Heart right ventricle (tissue), 16 donors: ENCODE results near the gene LRP1B. TPM values are rescaled to one million over a fixed set of nuclear protein-coding genes. Genes with fewer than 3 reads are reported as not detected.

Source experiments
- ATAC-seq, 8 donors: fragments of 200-7000 bp; cut with Tn5 transposase; one replicate each; pipeline ENCODE4 v1.9.1; 2020; ENCODE audit warnings: mild to moderate bottlenecking in 8 of 8, moderate library complexity in 8 of 8, moderate number of reproducible peaks in 1 of 8
- DNase-seq, 2 donors: peaks; one replicate each; pipeline ENCODE4 v3.0.0-alpha.2; 2020
- H3K27ac ChIP-seq, 10 donors: fragments of 200-600 bp; sonication (generic) in 2 of 10; one replicate each; pipeline versions ENCODE4 v1.5.0 to v1.8.0; 2020 to 2022; ENCODE audit warnings: mild to moderate bottlenecking in 3 of 10
- H3K27me3 ChIP-seq, 7 donors: fragments of 200-600 bp; one replicate each; pipeline ENCODE4 v1.8.0; 2021 to 2022; ENCODE audit warnings: mild to moderate bottlenecking in 2 of 7
- H3K36me3 ChIP-seq, 9 donors: fragments of 200-600 bp; sonication (generic) in 1 of 9; one replicate each; pipeline versions ENCODE4 v1.5.0 to v1.8.0; 2020 to 2022; ENCODE audit warnings: mild to moderate bottlenecking in 2 of 9
- H3K4me1 ChIP-seq, 9 donors: fragments of 200-600 bp; sonication (generic) in 1 of 9; one replicate each; pipeline versions ENCODE4 v1.5.0 to v1.8.0; 2020 to 2022; ENCODE audit warnings: mild to moderate bottlenecking in 4 of 9
- H3K4me3 ChIP-seq, 10 donors: fragments of 200-600 bp; sonication (generic) in 2 of 10; one replicate each; pipeline versions ENCODE4 v1.5.0 to v1.8.0; 2020 to 2022; ENCODE audit warnings: mild to moderate bottlenecking in 7 of 10, moderate library complexity in 2 of 10
- H3K9me3 ChIP-seq, 11 donors: fragments of 200-600 bp in 10 of 11; sonication (generic) in 2 of 11; one replicate each; pipeline versions ENCODE4 v1.5.0 to v1.8.0; 2013 to 2022; ENCODE audit warnings: mild to moderate bottlenecking in 2 of 11, control low read depth in 1 of 11, moderate library complexity in 1 of 11
- WGBS, 2 donors: extraction: QIAGEN DNeasy Blood & Tissue Kit; methylation state at CpG; one replicate each; pipeline ENCODE4 v1.1.7; 2013; ENCODE audit warnings: inconsistent platforms in 1 of 2; 5-methylcytosine and 5-hydroxymethylcytosine counted together
- intact Hi-C, 10 donors: fragments of 100-400 bp; cut with DNase I; formaldehyde crosslinking; loops; one replicate each; pipeline versions ENCODE4 v1.11.1 to v1.14.2; 2022
- polyA plus RNA-seq, 2 donors: library from polyadenylated mRNA; stranded (reverse); fragments of 200-250 nt; gene quantifications; one replicate each; pipeline ENCODE4 v1.2.3, GENCODE V29; 2013
- total RNA-seq, 10 donors: library from RNA; stranded (reverse); fragmentation: NEBNext Ultra II Directional in 3 of 10; extraction: Animal tissue kit (Norgen Biotek cat#: 25700) in 3 of 10; gene quantifications; one replicate each; pipeline versions ENCODE4 v1.2.1 to v1.2.4, GENCODE V29; 2021 to 2023
- TF ChIP-seq, protein P1 (sequence below), 9 donors: fragments of 200-600 bp; sonication (generic) in 2 of 9; IDR thresholded peaks; one replicate each; pipeline versions ENCODE4 v1.5.0 to v1.8.0; 2021 to 2022; ENCODE audit warnings: antibody characterized with exemption in 9 of 9, mild to moderate bottlenecking in 5 of 9, moderate library complexity in 1 of 9
- donor health status: Arrhythmogenic right ventricular cardiomyopathy.
- donor health status: ischemic (EF 13 %, LVEDD 7.1; RV severe dilation, severe dysfunction).
- donor health status: healthy with polysubstance abuse.
- donor health status: DM: no; HTN: yes; CAD: no.
- donor health status: DM: no; HTN: no; CAD: no.
- donor health status: ischemic (EF 25% LVEDD 6.9; RV normal size, moderate dysfunction).
- donor health status: ischemic (EF 25% LVEDD 5.7; RV mildly dilated, moderate dysfunction).
- donor health status: healthy.
- donor health status: DM: yes; HTN: yes; CAD: no.
- donor health status: Ischemic cardiomyopathy.
- donor health status: ischemic (EF 35%, LVEDD 5.7; RV mildly dilated, moderate dysfunction).
- donor health status: nonischemic (EF 11% LVEDD 7.7; RV severe dilation, severe dysfunction).
- donor health status: DM: yes; HTN: yes; CAD: no.
- donor health status: PGD.
- donor health status: ischemic (EF 29% LVEDD 5.4; RV normal size, mild dysfunction).
- donor health status: nonischemic (EF 23%, LVEDD 6.1; RV moderate dilation, normal function).

LRP1B gene
- total and polyA plus RNA-seq, 12 donors = 0.02 to 0.27 (median 0.14) TPM; not detected in 1

DNA sequence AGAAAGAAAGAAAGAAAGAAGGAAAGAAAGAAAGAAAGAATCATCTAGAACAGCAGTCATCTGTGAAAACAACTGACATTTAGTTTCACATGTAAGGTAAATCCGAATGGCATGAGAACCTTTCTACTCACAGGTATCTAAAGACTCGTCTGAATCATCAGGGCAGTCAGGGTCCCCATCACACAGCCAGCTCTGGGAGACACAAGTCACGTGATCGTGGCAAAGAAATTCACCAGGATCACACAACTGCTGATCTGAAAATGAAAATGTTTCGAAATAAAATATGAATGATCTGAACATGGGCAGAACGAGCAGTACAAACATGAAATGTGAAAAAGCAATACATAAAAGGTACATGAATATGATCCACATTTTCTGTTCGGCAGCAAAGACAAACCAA lies 320.7 kb downstream of the LRP1B start:
- peaks cover 0 to 18% (median 0%) of the 10 kb centered on the region in 11 donors for H3K9me3 ChIP-seq
- WGBS, 2 donors = 71 to 79% methylated on average over 7 of the region's 7 CpGs
- H3K27me3 ChIP-seq = no peaks in the 10 kb centered on the region
- H3K4me3 ChIP-seq = no peak overlapping the region
- no peak overlapping the region for H3K27ac ChIP-seq
- H3K36me3 ChIP-seq = no peaks in the 10 kb centered on the region
- H3K4me1 ChIP-seq = no peaks in the 10 kb centered on the region
- ATAC-seq (no peak), DNase-seq (no peak)
- TF ChIP-seq, protein P1, sequence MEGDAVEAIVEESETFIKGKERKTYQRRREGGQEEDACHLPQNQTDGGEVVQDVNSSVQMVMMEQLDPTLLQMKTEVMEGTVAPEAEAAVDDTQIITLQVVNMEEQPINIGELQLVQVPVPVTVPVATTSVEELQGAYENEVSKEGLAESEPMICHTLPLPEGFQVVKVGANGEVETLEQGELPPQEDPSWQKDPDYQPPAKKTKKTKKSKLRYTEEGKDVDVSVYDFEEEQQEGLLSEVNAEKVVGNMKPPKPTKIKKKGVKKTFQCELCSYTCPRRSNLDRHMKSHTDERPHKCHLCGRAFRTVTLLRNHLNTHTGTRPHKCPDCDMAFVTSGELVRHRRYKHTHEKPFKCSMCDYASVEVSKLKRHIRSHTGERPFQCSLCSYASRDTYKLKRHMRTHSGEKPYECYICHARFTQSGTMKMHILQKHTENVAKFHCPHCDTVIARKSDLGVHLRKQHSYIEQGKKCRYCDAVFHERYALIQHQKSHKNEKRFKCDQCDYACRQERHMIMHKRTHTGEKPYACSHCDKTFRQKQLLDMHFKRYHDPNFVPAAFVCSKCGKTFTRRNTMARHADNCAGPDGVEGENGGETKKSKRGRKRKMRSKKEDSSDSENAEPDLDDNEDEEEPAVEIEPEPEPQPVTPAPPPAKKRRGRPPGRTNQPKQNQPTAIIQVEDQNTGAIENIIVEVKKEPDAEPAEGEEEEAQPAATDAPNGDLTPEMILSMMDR (IDR thresholded peaks at IDR 0.05) = no peak
- intact Hi-C loops = no loop called here

DNA sequence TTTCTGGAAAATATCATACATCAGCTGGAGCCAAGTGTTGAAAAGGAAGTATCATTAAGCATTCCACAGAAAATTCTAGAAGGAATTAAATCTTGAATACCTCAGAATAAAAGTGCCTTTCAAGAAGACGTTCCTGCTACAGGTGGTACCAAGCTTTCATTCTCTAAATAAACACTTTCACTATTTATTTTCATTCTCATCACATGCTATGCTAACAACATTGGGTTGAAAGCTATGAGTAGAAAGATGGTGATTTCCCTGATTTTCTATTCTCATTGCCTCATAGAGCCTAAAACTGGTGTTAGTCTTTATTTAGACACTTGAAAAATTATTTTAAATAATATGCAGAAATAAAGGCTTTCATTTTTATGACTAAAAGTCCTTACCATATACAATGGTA lies 324.7 kb downstream of the LRP1B start:
- intact Hi-C loops = no loop called here
- Histone ChIP-seq H3K9me3 (no peaks in the 10 kb centered on the region), H3K4me1 (no peaks in the 10 kb centered on the region), H3K27ac (no peak overlapping the region), H3K27me3 (no peaks in the 10 kb centered on the region), H3K36me3 (no peaks in the 10 kb centered on the region), H3K4me3 (no peak overlapping the region)
- TF ChIP-seq, protein P1 (IDR thresholded peaks at IDR 0.05) = no peak
- WGBS, 2 donors = 48 to 64% methylated on average over 1 of the region's 1 CpG
- DNase-seq = no peak
- ATAC-seq = no peak

DNA sequence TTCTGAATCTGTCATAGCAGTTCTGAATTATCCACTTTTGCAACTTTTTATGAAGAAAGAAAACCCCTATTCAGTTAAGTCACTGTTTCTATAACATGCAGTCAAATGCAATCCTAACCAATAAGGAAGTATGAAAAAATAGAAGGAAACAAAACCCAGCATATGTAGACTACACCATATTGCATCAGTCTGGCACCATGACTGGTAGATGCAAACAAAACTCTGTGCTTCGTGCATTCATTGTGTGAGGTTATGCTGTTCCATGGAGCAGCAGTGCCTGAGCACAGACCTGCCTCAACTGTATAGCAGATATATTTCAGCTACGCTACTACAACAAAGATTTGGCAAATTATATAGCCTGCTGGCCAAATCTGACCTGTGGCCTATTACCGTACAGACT lies 325.5 kb downstream of the LRP1B start:
- DNase-seq (no peak), ATAC-seq (no peak)
- Histone ChIP-seq H3K4me3 (no peak overlapping the region), H3K9me3 (no peaks in the 10 kb centered on the region), H3K4me1 (no peaks in the 10 kb centered on the region), H3K27ac (no peak overlapping the region), H3K27me3 (no peaks in the 10 kb centered on the region), H3K36me3 (no peaks in the 10 kb centered on the region)
- WGBS, 2 donors = 85 to 89% methylated on average over 3 of the region's 3 CpGs
- TF ChIP-seq, protein P1 (IDR thresholded peaks at IDR 0.05) = no peak
- intact Hi-C loops = no loop called here

DNA sequence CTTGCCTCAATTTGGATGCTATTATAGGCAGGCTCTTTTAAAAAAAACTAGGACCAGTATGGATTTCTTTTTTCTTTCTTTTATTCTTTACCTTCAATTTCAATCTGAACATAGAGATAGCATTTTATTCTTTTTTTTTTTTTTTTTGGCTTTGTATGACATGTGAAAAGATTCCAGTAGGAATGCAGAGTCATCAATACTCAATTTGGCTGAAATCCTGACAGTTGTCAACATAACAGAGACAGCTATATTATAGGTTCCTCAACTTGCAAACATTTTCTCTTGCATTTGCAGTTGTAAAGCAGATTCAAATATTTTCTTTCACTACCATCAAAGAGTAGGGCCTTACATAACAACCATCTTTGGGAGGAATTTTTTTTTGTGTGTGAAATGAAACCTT lies 334.4 kb downstream of the LRP1B start:
- DNase-seq = no peak
- TF ChIP-seq, protein P1 (IDR thresholded peaks at IDR 0.05) = no peak
- Histone ChIP-seq H3K4me1 (no peaks in the 10 kb centered on the region), H3K27ac (no peak overlapping the region), H3K27me3 (no peaks in the 10 kb centered on the region), H3K9me3 (peaks cover 0 to 5% (median 0%) of the 10 kb centered on the region in 11 donors), H3K4me3 (no peak overlapping the region), H3K36me3 (no peaks in the 10 kb centered on the region)
- intact Hi-C loops = no loop called here
- no peak for ATAC-seq

DNA sequence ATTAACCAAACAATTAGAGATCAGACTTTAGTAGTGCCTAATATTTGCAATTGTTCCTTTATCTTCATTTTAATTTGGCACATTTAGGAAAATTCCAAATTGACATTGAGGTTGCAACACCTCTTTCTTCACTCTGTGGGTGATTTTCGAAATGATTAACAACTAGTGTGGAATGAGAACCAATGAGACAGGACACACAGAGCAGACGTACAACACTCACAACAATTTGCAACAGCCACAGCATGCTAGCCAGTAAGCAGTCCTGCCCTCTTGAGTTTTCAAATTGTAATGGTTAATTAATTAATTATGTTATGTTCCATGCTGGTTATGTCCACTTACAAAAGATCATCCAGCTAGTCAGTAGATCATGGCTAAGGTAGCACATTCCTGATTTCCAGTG lies 339.3 kb downstream of the LRP1B start:
- intact Hi-C loops = no loop called here
- ATAC-seq (no peak), DNase-seq (no peak)
- Histone ChIP-seq H3K4me3 (no peak overlapping the region), H3K27me3 (no peaks in the 10 kb centered on the region), H3K36me3 (no peaks in the 10 kb centered on the region), H3K27ac (no peak overlapping the region), H3K4me1 (no peaks in the 10 kb centered on the region), H3K9me3 (no peaks in the 10 kb centered on the region)
- TF ChIP-seq, protein P1 (IDR thresholded peaks at IDR 0.05) = no peak
- 65 to 72% methylated on average over 2 of the region's 2 CpGs for WGBS, 2 donors
